Activated CD8-positive, alpha-beta memory T cell treated with anti-CD3 and anti-CD28 coated beads for 1 hour (primary cell): ENCODE results near the gene ZSWIM4.

ENCODE experiments used
- DNase-seq, 2 donors: peaks; one replicate each; pipeline ENCODE4 v3.0.0-alpha.2; 2020; ENCODE audit warnings: low read depth in 1 of 2; ENCODE audit errors: extremely low read depth in 1 of 2

ZSWIM4 gene

GRCh38 chr19:13831537-13832467 lies 36.6 kb downstream of the ZSWIM4 start:
- DNase-seq = no peak

GRCh38 chr19:13833330-13834243 lies 38.3 kb downstream of the ZSWIM4 start:
- peak; percentile 84 to 85 for DNase-seq

- no peak for DNase-seq
These were observed 39.2 kb downstream of the ZSWIM4 start for GRCh38 chr19:13834244-13835069.

GRCh38 chr19:13835791-13836723 lies 40.8 kb downstream of the ZSWIM4 start:
- DNase-seq = no peak

GRCh38 chr19:13838435-13839129 lies 43.3 kb downstream of the ZSWIM4 start:
- no peak for DNase-seq

GRCh38 chr19:13839130-13839937 lies 44.1 kb downstream of the ZSWIM4 start:
- peak; percentile 70 to 79 for DNase-seq

- DNase-seq = no peak
These were observed 44.7 kb downstream of the ZSWIM4 start for GRCh38 chr19:13839938-13840304.

- no peak for DNase-seq
These were observed 45.3 kb downstream of the ZSWIM4 start for GRCh38 chr19:13840305-13841085.

GRCh38 chr19:13841086-13841961 lies 46.1 kb downstream of the ZSWIM4 start:
- DNase-seq = no peak

GRCh38 chr19:13841962-13842290 lies 46.7 kb downstream of the ZSWIM4 start:
- DNase-seq = no peak

- DNase-seq = peak in 1 of 2 donors; percentile 71
These were observed 47.3 kb downstream of the ZSWIM4 start for GRCh38 chr19:13842291-13843103.

- no peak for DNase-seq
These were observed 48.1 kb downstream of the ZSWIM4 start for GRCh38 chr19:13843104-13843921.

- DNase-seq = no peak
These were observed 48.9 kb downstream of the ZSWIM4 start for GRCh38 chr19:13844130-13844631.

- DNase-seq = peak; percentile 95 to 98
These were observed 51.5 kb downstream of the ZSWIM4 start for GRCh38 chr19:13846557-13847406.
